ENCODE results near the gene PNLIPRP1.

PNLIPRP1 gene

GRCh38 chr10:116567335-116567734 is 23.4 kb upstream of the PNLIPRP1 start:
- no peak overlapping the region for H3K4me2 ChIP-seq (ENCODE audit: low read length)
- H3K4me1 ChIP-seq (ENCODE audit: control insufficient read depth, insufficient read depth, low read length): no peaks in the 10 kb centered on the region
- no peak overlapping the region for H3K4me3 ChIP-seq (ENCODE audit: low read length)
- no peaks in the 10 kb centered on the region for H3K36me3 ChIP-seq (ENCODE audit: insufficient read depth, low read length)
- H3K9ac ChIP-seq (ENCODE audit: low read depth, low read length): no peak overlapping the region
- H3K27me3 ChIP-seq (ENCODE audit: control insufficient read depth, insufficient read depth, low read length): no peaks in the 10 kb centered on the region
- no peaks in the 10 kb centered on the region for H3K9me3 ChIP-seq (replicated peaks; ENCODE audit: low read length)

- Histone ChIP-seq H3K4me2 (ENCODE audit: low read length) (no peak overlapping the region), H3K27me3 (ENCODE audit: control insufficient read depth, insufficient read depth, low read length) (no peaks in the 10 kb centered on the region), H3K4me3 (ENCODE audit: low read length) (no peak overlapping the region), H3K4me1 (ENCODE audit: control insufficient read depth, insufficient read depth, low read length) (no peaks in the 10 kb centered on the region), H3K9me3 (replicated peaks; ENCODE audit: low read length) (no peaks in the 10 kb centered on the region), H3K9ac (ENCODE audit: low read depth, low read length) (no peak overlapping the region), H3K36me3 (ENCODE audit: insufficient read depth, low read length) (no peaks in the 10 kb centered on the region)
Observed at GRCh38 chr10:116574797-116575196, 16.0 kb upstream of the PNLIPRP1 start.

- Histone ChIP-seq H3K27me3 (ENCODE audit: control insufficient read depth, insufficient read depth, low read length) (no peaks in the 10 kb centered on the region), H3K4me3 (ENCODE audit: low read length) (no peak overlapping the region)
Observed at GRCh38 chr10:116587878-116588591, 2.7 kb upstream of the PNLIPRP1 start.

GRCh38 chr10:116588995-116589394 is 1.8 kb upstream of the PNLIPRP1 start:
- H3K27me3 ChIP-seq (ENCODE audit: control insufficient read depth, insufficient read depth, low read length): no peaks in the 10 kb centered on the region
- no peaks in the 10 kb centered on the region for H3K9me3 ChIP-seq (replicated peaks; ENCODE audit: low read length)
- H3K36me3 ChIP-seq (ENCODE audit: insufficient read depth, low read length): no peaks in the 10 kb centered on the region
- H3K4me3 ChIP-seq (ENCODE audit: low read length): no peak overlapping the region
- no peak overlapping the region for H3K9ac ChIP-seq (ENCODE audit: low read depth, low read length)
- H3K4me2 ChIP-seq (ENCODE audit: low read length): no peak overlapping the region
- no peaks in the 10 kb centered on the region for H3K4me1 ChIP-seq (ENCODE audit: control insufficient read depth, insufficient read depth, low read length)

More at GRCh38 chr10:116587878-116588591, 2.7 kb upstream of the PNLIPRP1 start:
- Histone ChIP-seq H3K4me2 (ENCODE audit: low read length) (no peak overlapping the region), H3K9ac (ENCODE audit: low read depth, low read length) (no peak overlapping the region), H3K4me1 (ENCODE audit: control insufficient read depth, insufficient read depth, low read length) (no peaks in the 10 kb centered on the region), H3K9me3 (replicated peaks; ENCODE audit: low read length) (no peaks in the 10 kb centered on the region), H3K36me3 (ENCODE audit: insufficient read depth, low read length) (no peaks in the 10 kb centered on the region)

- no peak overlapping the region for H3K4me2 ChIP-seq (ENCODE audit: low read length)
- H3K4me1 ChIP-seq (ENCODE audit: control insufficient read depth, insufficient read depth, low read length): no peaks in the 10 kb centered on the region
- H3K4me3 ChIP-seq (ENCODE audit: low read length): no peak overlapping the region
- H3K9me3 ChIP-seq (replicated peaks; ENCODE audit: low read length): no peaks in the 10 kb centered on the region
- H3K9ac ChIP-seq (ENCODE audit: low read depth, low read length): no peak overlapping the region
- no peaks in the 10 kb centered on the region for H3K27me3 ChIP-seq (ENCODE audit: control insufficient read depth, insufficient read depth, low read length)
- no peaks in the 10 kb centered on the region for H3K36me3 ChIP-seq (ENCODE audit: insufficient read depth, low read length)
Observed at GRCh38 chr10:116589926-116590325, 833 bp upstream of the PNLIPRP1 start.

- Histone ChIP-seq H3K9ac (ENCODE audit: low read depth, low read length) (no peak overlapping the region), H3K36me3 (ENCODE audit: insufficient read depth, low read length) (no peaks in the 10 kb centered on the region), H3K4me2 (ENCODE audit: low read length) (no peak overlapping the region), H3K27me3 (ENCODE audit: control insufficient read depth, insufficient read depth, low read length) (no peaks in the 10 kb centered on the region), H3K9me3 (replicated peaks; ENCODE audit: low read length) (no peaks in the 10 kb centered on the region), H3K4me1 (ENCODE audit: control insufficient read depth, insufficient read depth, low read length) (no peaks in the 10 kb centered on the region), H3K4me3 (ENCODE audit: low read length) (no peak overlapping the region)
Observed at GRCh38 chr10:116593139-116593740, 2.5 kb downstream of the PNLIPRP1 start.

GRCh38 chr10:116594525-116595035 is 3.8 kb downstream of the PNLIPRP1 start:
- Histone ChIP-seq H3K9me3 (replicated peaks; ENCODE audit: low read length) (no peaks in the 10 kb centered on the region), H3K27me3 (ENCODE audit: control insufficient read depth, insufficient read depth, low read length) (no peaks in the 10 kb centered on the region), H3K4me3 (ENCODE audit: low read length) (no peak overlapping the region), H3K9ac (ENCODE audit: low read depth, low read length) (no peak overlapping the region), H3K36me3 (ENCODE audit: insufficient read depth, low read length) (no peaks in the 10 kb centered on the region), H3K4me1 (ENCODE audit: control insufficient read depth, insufficient read depth, low read length) (no peaks in the 10 kb centered on the region), H3K4me2 (ENCODE audit: low read length) (no peak overlapping the region)

GRCh38 chr10:116596062-116596461 is 5.3 kb downstream of the PNLIPRP1 start:
- H3K36me3 ChIP-seq (ENCODE audit: insufficient read depth, low read length): no peaks in the 10 kb centered on the region
- H3K4me1 ChIP-seq (ENCODE audit: control insufficient read depth, insufficient read depth, low read length): no peaks in the 10 kb centered on the region
- no peak overlapping the region for H3K9ac ChIP-seq (ENCODE audit: low read depth, low read length)

GRCh38 chr10:116597543-116597942 is 6.8 kb downstream of the PNLIPRP1 start:
- no peaks in the 10 kb centered on the region for H3K4me1 ChIP-seq (ENCODE audit: control insufficient read depth, insufficient read depth, low read length)
- H3K27me3 ChIP-seq (ENCODE audit: control insufficient read depth, insufficient read depth, low read length): no peaks in the 10 kb centered on the region
- H3K9ac ChIP-seq (ENCODE audit: low read depth, low read length): no peak overlapping the region
- no peak overlapping the region for H3K4me3 ChIP-seq (ENCODE audit: low read length)
- no peaks in the 10 kb centered on the region for H3K9me3 ChIP-seq (replicated peaks; ENCODE audit: low read length)
- H3K36me3 ChIP-seq (ENCODE audit: insufficient read depth, low read length): no peaks in the 10 kb centered on the region
- H3K4me2 ChIP-seq (ENCODE audit: low read length): no peak overlapping the region

More at GRCh38 chr10:116596062-116596461, 5.3 kb downstream of the PNLIPRP1 start:
- no peak overlapping the region for H3K4me2 ChIP-seq (ENCODE audit: low read length)
- no peak overlapping the region for H3K4me3 ChIP-seq (ENCODE audit: low read length)
- H3K9me3 ChIP-seq (replicated peaks; ENCODE audit: low read length): no peaks in the 10 kb centered on the region
- no peaks in the 10 kb centered on the region for H3K27me3 ChIP-seq (ENCODE audit: control insufficient read depth, insufficient read depth, low read length)

GRCh38 chr10:116598329-116598728 is 7.6 kb downstream of the PNLIPRP1 start:
- H3K4me1 ChIP-seq (ENCODE audit: control insufficient read depth, insufficient read depth, low read length): no peaks in the 10 kb centered on the region

GRCh38 chr10:116599991-116600390 is 9.2 kb downstream of the PNLIPRP1 start:
- Histone ChIP-seq H3K4me2 (ENCODE audit: low read length) (no peak overlapping the region), H3K4me3 (ENCODE audit: low read length) (no peak overlapping the region)

More at GRCh38 chr10:116598329-116598728, 7.6 kb downstream of the PNLIPRP1 start:
- no peak overlapping the region for H3K4me3 ChIP-seq (ENCODE audit: low read length)
- no peak overlapping the region for H3K4me2 ChIP-seq (ENCODE audit: low read length)
- no peaks in the 10 kb centered on the region for H3K36me3 ChIP-seq (ENCODE audit: insufficient read depth, low read length)
- H3K9ac ChIP-seq (ENCODE audit: low read depth, low read length): no peak overlapping the region
- no peaks in the 10 kb centered on the region for H3K9me3 ChIP-seq (replicated peaks; ENCODE audit: low read length)
- no peaks in the 10 kb centered on the region for H3K27me3 ChIP-seq (ENCODE audit: control insufficient read depth, insufficient read depth, low read length)

More at GRCh38 chr10:116599991-116600390, 9.2 kb downstream of the PNLIPRP1 start:
- Histone ChIP-seq H3K9me3 (replicated peaks; ENCODE audit: low read length) (no peaks in the 10 kb centered on the region), H3K36me3 (ENCODE audit: insufficient read depth, low read length) (no peaks in the 10 kb centered on the region), H3K4me1 (ENCODE audit: control insufficient read depth, insufficient read depth, low read length) (no peaks in the 10 kb centered on the region), H3K27me3 (ENCODE audit: control insufficient read depth, insufficient read depth, low read length) (no peaks in the 10 kb centered on the region), H3K9ac (ENCODE audit: low read depth, low read length) (no peak overlapping the region)
